Measurements from ENCODE around the gene DHRS3. TPM values are rescaled to one million over a fixed set of nuclear protein-coding genes. Genes with fewer than 3 reads are reported as not detected.

The DHRS3 gene
- total and polyA plus RNA-seq, 10 of the 15 experiments (the other 5 are each of a cell fraction or from before 2014, with no cell fraction given) = 0.23 to 29.7 (median 1.2) TPM

- ChIA-PET CTCF (no interaction called here), POLR2A (no interaction called here)
- in situ Hi-C loops (cut with MboI) = no loop called here
Observed at GRCh38 chr1:12587981-12588640, 29.9 kb downstream of the DHRS3 start.

More at GRCh38 chr1:12587981-12588640, 29.9 kb downstream of the DHRS3 start:
- ChIA-PET RAD21 (ENCODE audit: unreplicated experiment) (no interaction called here), SMC1A (ENCODE audit: uncharacterized antibody, unreplicated experiment) (no interaction called here)
- Histone ChIP-seq H2AFZ (ENCODE audit: control insufficient read depth, low read depth, low read length) (no peak overlapping the region), H4K20me1 (ENCODE audit: control insufficient read depth, insufficient read depth) (no peaks in the 10 kb centered on the region), H3K4me3 (no peak overlapping the region), H3K4me1 (ENCODE audit: control insufficient read depth, insufficient read depth, low read length) (no peaks in the 10 kb centered on the region), H3K79me2 (ENCODE audit: control insufficient read depth, insufficient read depth, low read length) (no peaks in the 10 kb centered on the region), H3K27ac (ENCODE audit: control insufficient read depth, insufficient read depth) (no peak overlapping the region), H3K36me3 (ENCODE audit: control insufficient read depth in 2 of 2, insufficient read depth in 2 of 2, low read length in 1 of 2) (no peaks in the 10 kb centered on the region), H3K4me2 (ENCODE audit: control insufficient read depth, insufficient read depth) (no peak overlapping the region), H3K9ac (ENCODE audit: control insufficient read depth, insufficient read depth, low read length) (no peak overlapping the region), H3K9me3 (replicated peaks; ENCODE audit: control insufficient read depth, insufficient read depth, low read length) (no peaks in the 10 kb centered on the region), H3K27me3 (replicated peaks in 1 of 2; ENCODE audit: control insufficient read depth in 2 of 2, insufficient read depth in 2 of 2, low read length in 1 of 2) (no peaks in the 10 kb centered on the region)
- TF ChIP-seq CBX5 (IDR thresholded peaks at IDR 0.05; ENCODE audit: low read depth) (no peak), NFYB (IDR thresholded peaks at IDR 0.05; ENCODE audit: insufficient read depth, low read depth, low read length) (no peak), POLR2AphosphoS2 (IDR thresholded peaks at IDR 0.05; ENCODE audit: low read depth, low read length) (no peak), TAF1 (IDR thresholded peaks at IDR 0.05; ENCODE audit: borderline replicate concordance, low read depth, low read length) (no peak), EZH2 (IDR thresholded peaks at IDR 0.05; ENCODE audit: borderline replicate concordance, control insufficient read depth, low read depth, low read length) (no peak), RELB (IDR thresholded peaks at IDR 0.05; ENCODE audit: low read depth) (no peak), POLR2A (IDR thresholded peaks at IDR 0.05; ENCODE audit: low read depth, low read length) (no peak), WRNIP1 (IDR thresholded peaks at IDR 0.05; ENCODE audit: borderline replicate concordance, low read depth, low read length) (no peak), TBL1XR1 (IDR thresholded peaks at IDR 0.05; ENCODE audit: low read depth, low read length) (no peak), RB1 (IDR thresholded peaks at IDR 0.05; ENCODE audit: borderline replicate concordance) (no peak), CHD2 (IDR thresholded peaks at IDR 0.05; ENCODE audit: borderline replicate concordance, low read depth, low read length) (no peak), LARP7 (IDR thresholded peaks at IDR 0.05) (no peak), BMI1 (IDR thresholded peaks at IDR 0.05; ENCODE audit: borderline replicate concordance) (no peak), FOS (IDR thresholded peaks at IDR 0.05; ENCODE audit: borderline replicate concordance, extremely low read depth, insufficient read length) (no peak), TCF12 (IDR thresholded peaks at IDR 0.05; ENCODE audit: low read depth, low read length) (no peak)
- TF ChIP-seq, protein P1, sequence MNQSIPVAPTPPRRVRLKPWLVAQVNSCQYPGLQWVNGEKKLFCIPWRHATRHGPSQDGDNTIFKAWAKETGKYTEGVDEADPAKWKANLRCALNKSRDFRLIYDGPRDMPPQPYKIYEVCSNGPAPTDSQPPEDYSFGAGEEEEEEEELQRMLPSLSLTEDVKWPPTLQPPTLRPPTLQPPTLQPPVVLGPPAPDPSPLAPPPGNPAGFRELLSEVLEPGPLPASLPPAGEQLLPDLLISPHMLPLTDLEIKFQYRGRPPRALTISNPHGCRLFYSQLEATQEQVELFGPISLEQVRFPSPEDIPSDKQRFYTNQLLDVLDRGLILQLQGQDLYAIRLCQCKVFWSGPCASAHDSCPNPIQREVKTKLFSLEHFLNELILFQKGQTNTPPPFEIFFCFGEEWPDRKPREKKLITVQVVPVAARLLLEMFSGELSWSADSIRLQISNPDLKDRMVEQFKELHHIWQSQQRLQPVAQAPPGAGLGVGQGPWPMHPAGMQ (IDR thresholded peaks at IDR 0.05; ENCODE audit: borderline replicate concordance) = no peak
- DNase-seq (ENCODE audit: low read depth, low spot score) = no peak
- FAIRE-seq = no peak
- ATAC-seq = no peak
- BruUV-seq (replicated peaks) = no TSS peak
- 20% methylated on average over 7 of the region's 7 CpGs for WGBS (ENCODE audit: insufficient coverage, insufficient replicate concordance, low lambda C conversion rate, missing lambda C conversion rate)
- intact Hi-C loops (cut with micrococcal nuclease; ENCODE audit: unreplicated experiment) = no loop called here
